HepG2 (cell line): ENCODE measurements around the gene RGCC. TPM values are rescaled to one million over a fixed set of nuclear protein-coding genes. Genes with fewer than 3 reads are reported as not detected.

Experiments
- ATAC-seq: fragments of 200-7000 bp; cut with Tn5 transposase; 3 replicates; pipeline ENCODE4 v1.9.1; 2020; ENCODE audit warnings: mild to moderate bottlenecking, moderate library complexity
- BruUV-seq: library from RNA; stranded (reverse); fragments of 400-500 nt; replicated peaks from 2 replicates; lab custom pipeline; 2021; lab: Mats Ljungman, UMichigan
- CTCF ChIA-PET: fragments of 300-600 bp; formaldehyde crosslinking; extraction: SDS; loops from one replicate; lab custom pipeline; 2021; ENCODE audit warnings: low total read pairs, inconsistent platforms, low intra/inter-chr PET ratio; lab: Yijun Ruan, JAX
- POLR2A ChIA-PET: fragments of 350-600 bp; sonication (Branson Sonifier 250); formaldehyde crosslinking; loops from one replicate; lab custom pipeline; 2020; ENCODE audit warnings: antibody characterized with exemption, inconsistent platforms; lab: Yijun Ruan, JAX
- DNase-seq: peaks from one replicate; pipeline ENCODE4 v3.0.0-alpha.2; 2015; ENCODE audit warnings: low spot score
- FAIRE-seq: peaks from 3 replicates; lab custom pipeline; 2011; peaks lifted over from hg19 to GRCh38; lab: Jason Lieb, UNC
- H2AFZ ChIP-seq: one replicate; pipeline ENCODE4 v1.6.1; 2011; ENCODE audit warnings: low read length, inconsistent platforms
- H3K27ac ChIP-seq: fragments of 300-600 bp; 3 replicates; pipeline ENCODE4 v1.8.0; 2011; ENCODE audit warnings: mixed run types, mild to moderate bottlenecking, mixed read lengths, low read length, inconsistent platforms; ENCODE audit not compliant: insufficient read depth; ENCODE audit errors: extremely low read length
- H3K27me3 ChIP-seq, 2 experiments: fragments of 200-600 bp in 1 of 2; 2 replicates in 1 of 2; 3 replicates in 1 of 2; pipeline versions ENCODE4 v1.6.0 to v1.8.0; 2011; ENCODE audit warnings: low read length in 2 of 2, mild to moderate bottlenecking in 2 of 2, moderate library complexity in 2 of 2, inconsistent platforms in 1 of 2; ENCODE audit not compliant: insufficient read depth in 2 of 2, control insufficient read depth in 1 of 2
- H3K36me3 ChIP-seq, 2 experiments: fragments of 200-600 bp in 1 of 2; replicated peaks in 1 of 2; 2 replicates in 1 of 2; 3 replicates in 1 of 2; pipeline versions ENCODE4 v1.5.1 to v1.8.0; 2011; ENCODE audit warnings: low read length in 2 of 2, inconsistent platforms in 1 of 2; ENCODE audit not compliant: insufficient read depth in 2 of 2, control insufficient read depth in 1 of 2
- H3K4me1 ChIP-seq: 2 replicates; pipeline ENCODE4 v1.5.1; 2012; ENCODE audit warnings: low read length, inconsistent platforms; ENCODE audit not compliant: insufficient read depth
- H3K4me2 ChIP-seq: 2 replicates; pipeline ENCODE4 v1.6.0; 2011; ENCODE audit warnings: low read depth, low read length, inconsistent platforms
- H3K4me3 ChIP-seq, 3 experiments: fragments of 200-600 bp in 1 of 3; sonication (generic), shearing (Covaris generic) in 1 of 3; replicated peaks in 1 of 3; 2 replicates each; pipeline ENCODE4 v1.5.1; 2011 to 2016; ENCODE audit warnings: low read length in 3 of 3, inconsistent platforms in 2 of 3, low read depth in 2 of 3, mild to moderate bottlenecking in 2 of 3, control low read depth in 1 of 3, mixed read lengths in 1 of 3; ENCODE audit not compliant: insufficient read depth in 1 of 3
- H3K79me2 ChIP-seq: one replicate; pipeline ENCODE4 v1.6.1; 2011; ENCODE audit warnings: low read length, inconsistent platforms; ENCODE audit not compliant: insufficient read depth
- H3K9ac ChIP-seq: 2 replicates; pipeline ENCODE4 v1.6.0; 2011; ENCODE audit warnings: mild to moderate bottlenecking, low read depth, low read length, inconsistent platforms; ENCODE audit not compliant: insufficient read depth
- H3K9me3 ChIP-seq: 2 replicates; pipeline ENCODE4 v1.5.1; 2012; ENCODE audit warnings: mild to moderate bottlenecking, low read length
- H4K20me1 ChIP-seq: 2 replicates; pipeline ENCODE4 v1.6.0; 2011; ENCODE audit warnings: inconsistent platforms, mild to moderate bottlenecking, low read length, moderate library complexity; ENCODE audit not compliant: insufficient read depth
- GLI4 ChIP-seq: sonication (generic); formaldehyde crosslinking; IDR thresholded peaks from 2 replicates; pipeline ENCODE4 v1.5.1; 2020; ENCODE audit warnings: missing genetic modification reagents, mild to moderate bottlenecking, moderate library complexity, borderline replicate concordance
- HNRNPK ChIP-seq: fragments of 200-400 bp; formaldehyde crosslinking; IDR thresholded peaks from 2 replicates; pipeline ENCODE4 v1.6.1; 2018; ENCODE audit warnings: low read length, low read depth, moderate library complexity, mild to moderate bottlenecking; ENCODE audit not compliant: poor library complexity, severe bottlenecking
- HOXA5 ChIP-seq: sonication (generic); formaldehyde crosslinking; IDR thresholded peaks from 2 replicates; pipeline ENCODE4 v1.4.0; 2020; ENCODE audit warnings: missing genetic modification reagents
- MAZ ChIP-seq, 2 experiments: sonication (generic) in 1 of 2; formaldehyde crosslinking in 1 of 2; IDR thresholded peaks; 2 replicates each; pipeline versions ENCODE4 v1.5.0 to v1.6.1; 2012 to 2020; ENCODE audit warnings: low read depth in 2 of 2, mild to moderate bottlenecking in 2 of 2, borderline replicate concordance in 1 of 2, improper control_type of control experiment in 1 of 2, low read length in 1 of 2, missing genetic modification reagents in 1 of 2, moderate library complexity in 1 of 2
- POLR2AphosphoS2 ChIP-seq: IDR thresholded peaks from 2 replicates; pipeline ENCODE4 v1.6.1; 2011; ENCODE audit warnings: low read depth, low read length, improper control_type of control experiment
- SNRNP70 ChIP-seq: fragments of 200-400 bp; formaldehyde crosslinking; IDR thresholded peaks from 2 replicates; pipeline ENCODE4 v1.6.1; 2017; ENCODE audit warnings: mild to moderate bottlenecking, low read depth, low read length, moderate library complexity
- ZMYM3 ChIP-seq: sonication (generic); formaldehyde crosslinking; IDR thresholded peaks from 2 replicates; pipeline ENCODE4 v1.5.1; 2020; ENCODE audit warnings: mild to moderate bottlenecking, missing genetic modification reagents
- ZNF629 ChIP-seq: sonication (generic); formaldehyde crosslinking; conservative IDR thresholded peaks from 2 replicates; pipeline ENCODE4 v1.5.0; 2020; ENCODE audit warnings: missing genetic modification reagents
- ZNF83 ChIP-seq: sonication (generic); formaldehyde crosslinking; IDR thresholded peaks from 2 replicates; pipeline ENCODE4 v1.4.0; 2020; ENCODE audit warnings: missing genetic modification reagents, mild to moderate bottlenecking, borderline replicate concordance
- ZNF850 ChIP-seq: sonication (generic); formaldehyde crosslinking; conservative IDR thresholded peaks from 2 replicates; pipeline ENCODE4 v1.9.0; 2021; ENCODE audit warnings: mild to moderate bottlenecking, missing genetic modification reagents
- ZSCAN12 ChIP-seq: sonication (generic); formaldehyde crosslinking; IDR thresholded peaks from 2 replicates; pipeline ENCODE4 v1.9.0; 2021; ENCODE audit warnings: mild to moderate bottlenecking, missing genetic modification reagents
- ZSCAN21 ChIP-seq: sonication (generic); formaldehyde crosslinking; IDR thresholded peaks from 2 replicates; pipeline ENCODE4 v1.8.0; 2022; ENCODE audit warnings: mild to moderate bottlenecking, missing genetic modification reagents, moderate library complexity, borderline replicate concordance
- WGBS: methylation state at CpG from one replicate; pipeline ENCODE4 v1.1.6; 2017; ENCODE audit warnings: low lambda C conversion rate; 5-methylcytosine and 5-hydroxymethylcytosine counted together
- in situ Hi-C: cut with HindIII; loops from 2 replicates; pipeline ENCODE4 v1.10.0; 2017; ENCODE audit warnings: low pct_unique_long_range_greater_than_20kb; ENCODE audit not compliant: extremely low pct_ligation_motif_present
- intact Hi-C: fragments of 100-400 bp; cut with micrococcal nuclease; formaldehyde crosslinking; loops from one replicate; pipeline ENCODE4 v1.10.0; 2022; ENCODE audit not compliant: unreplicated experiment
- polyA plus RNA-seq, 8 experiments: library from polyadenylated mRNA; depleted of rRNA in 3 of 8; stranded (reverse) in 7 of 8; unstranded in 1 of 8; fragments of >200 nt; fragmentation: Illumina TruSeq in 4 of 8; extraction: Trizol in 4 of 8; gene quantifications; 2 replicates each; pipeline versions ENCODE4 v1.2.1 to v1.2.3, GENCODE V29; 2011 to 2016; ENCODE audit warnings: low read depth in 4 of 8, missing spikeins in 1 of 8, mixed read lengths in 1 of 8; ENCODE audit not compliant: insufficient read depth in 1 of 8
- total RNA-seq, 5 experiments: library from RNA; depleted of rRNA; stranded (reverse); fragments of >200 nt; fragmentation: Illumina TruSeq; extraction: Trizol; gene quantifications; 2 replicates each; pipeline ENCODE4 v1.2.3, GENCODE V29; 2016; ENCODE audit warnings: low read depth in 1 of 5
- TF ChIP-seq, protein P1 (sequence below): sonication (generic); formaldehyde crosslinking; IDR thresholded peaks from 2 replicates; pipeline ENCODE4 v1.5.0; 2020; ENCODE audit warnings: missing genetic modification reagents, mild to moderate bottlenecking, borderline replicate concordance
- TF ChIP-seq, protein P2 (sequence below): sonication (generic); formaldehyde crosslinking; IDR thresholded peaks from 2 replicates; pipeline ENCODE4 v1.4.0; 2020; ENCODE audit warnings: missing genetic modification reagents
- TF ChIP-seq, protein P3 (sequence below): sonication (generic); formaldehyde crosslinking; IDR thresholded peaks from 2 replicates; pipeline ENCODE4 v1.9.0; 2022; ENCODE audit warnings: missing genetic modification reagents, mild to moderate bottlenecking, borderline replicate concordance

The RGCC gene
- total and polyA plus RNA-seq, 2 of the 13 experiments (the other 11 are each of a cell fraction or from before 2014, with no cell fraction given) = 0.20 to 8.4 TPM

DNA sequence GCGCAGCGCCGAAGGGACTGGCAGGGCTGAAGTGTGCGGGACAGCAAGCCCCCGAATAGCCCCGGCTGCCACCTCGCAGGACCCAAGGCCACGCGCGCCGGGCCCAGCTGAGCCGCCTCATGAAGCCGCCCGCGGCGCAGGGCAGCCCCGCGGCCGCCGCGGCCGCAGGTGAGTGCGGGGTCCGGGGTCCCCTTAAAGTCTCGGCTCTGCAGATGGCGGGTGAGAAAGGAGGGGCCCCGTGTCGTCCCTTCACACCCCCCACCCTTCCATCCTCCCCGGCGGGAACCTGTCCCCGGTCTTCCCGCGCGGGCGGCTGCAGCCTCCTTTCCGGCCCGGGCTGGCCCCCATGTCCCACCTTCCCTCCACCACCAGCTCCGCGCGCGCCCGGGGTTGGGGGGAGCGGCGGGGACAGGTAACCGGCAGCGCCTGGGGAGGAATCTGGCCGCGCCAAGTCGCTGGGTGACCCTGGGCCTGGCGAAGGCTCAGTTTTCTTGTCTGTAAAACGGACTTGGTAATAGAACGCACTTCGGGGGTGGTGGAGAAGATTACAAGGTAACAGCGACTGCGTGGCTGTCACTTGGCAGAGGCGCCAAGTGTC lies 338 bp downstream of the RGCC start (continued):
- TF ChIP-seq HNRNPK (peak; percentile 34), ZNF629 (CRISPR knock-in tag) (peak; percentile 66), HOXA5 (CRISPR knock-in tag) (no peak), ZMYM3 (no peak), GLI4 (CRISPR knock-in tag) (no peak)

DNA sequence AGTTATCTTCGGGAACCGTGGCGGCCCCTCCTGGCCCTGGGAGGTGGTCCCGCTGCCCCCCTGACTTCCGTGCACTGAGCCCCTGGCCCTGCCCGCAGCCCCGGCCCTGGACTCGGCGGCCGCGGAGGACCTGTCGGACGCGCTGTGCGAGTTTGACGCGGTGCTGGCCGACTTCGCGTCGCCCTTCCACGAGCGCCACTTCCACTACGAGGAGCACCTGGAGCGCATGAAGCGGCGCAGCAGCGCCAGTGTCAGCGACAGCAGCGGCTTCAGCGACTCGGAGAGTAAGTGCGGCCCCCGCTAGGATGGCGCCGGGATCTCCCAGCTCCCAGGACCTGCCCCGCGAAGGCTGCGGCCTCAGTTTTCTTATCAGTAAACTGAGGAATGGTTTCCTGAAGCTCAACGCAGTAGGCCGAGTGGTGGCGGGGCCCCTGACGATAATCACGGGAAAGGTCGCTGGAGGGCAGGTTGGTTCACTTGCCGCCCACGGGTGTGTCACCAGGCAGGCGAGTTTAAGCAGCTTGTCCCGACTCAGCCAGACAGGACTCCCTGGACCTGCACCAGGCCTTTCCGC lies 924 bp downstream of the RGCC start:
- H3K79me2 ChIP-seq = no peaks in the 10 kb centered on the region
- H4K20me1 ChIP-seq = no peaks in the 10 kb centered on the region
- TF ChIP-seq ZNF83 = no peak
- TF ChIP-seq, protein P1, sequence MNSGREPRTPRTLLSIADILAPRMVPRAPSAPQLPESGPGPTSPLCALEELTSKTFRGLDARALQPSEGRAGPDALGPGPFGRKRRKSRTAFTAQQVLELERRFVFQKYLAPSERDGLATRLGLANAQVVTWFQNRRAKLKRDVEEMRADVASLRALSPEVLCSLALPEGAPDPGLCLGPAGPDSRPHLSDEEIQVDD = no peak
- no peak for TF ChIP-seq ZSCAN21 (CRISPR knock-in tag)
- TF ChIP-seq ZNF850 (CRISPR knock-in tag) = no peak
- TF ChIP-seq, protein P2, sequence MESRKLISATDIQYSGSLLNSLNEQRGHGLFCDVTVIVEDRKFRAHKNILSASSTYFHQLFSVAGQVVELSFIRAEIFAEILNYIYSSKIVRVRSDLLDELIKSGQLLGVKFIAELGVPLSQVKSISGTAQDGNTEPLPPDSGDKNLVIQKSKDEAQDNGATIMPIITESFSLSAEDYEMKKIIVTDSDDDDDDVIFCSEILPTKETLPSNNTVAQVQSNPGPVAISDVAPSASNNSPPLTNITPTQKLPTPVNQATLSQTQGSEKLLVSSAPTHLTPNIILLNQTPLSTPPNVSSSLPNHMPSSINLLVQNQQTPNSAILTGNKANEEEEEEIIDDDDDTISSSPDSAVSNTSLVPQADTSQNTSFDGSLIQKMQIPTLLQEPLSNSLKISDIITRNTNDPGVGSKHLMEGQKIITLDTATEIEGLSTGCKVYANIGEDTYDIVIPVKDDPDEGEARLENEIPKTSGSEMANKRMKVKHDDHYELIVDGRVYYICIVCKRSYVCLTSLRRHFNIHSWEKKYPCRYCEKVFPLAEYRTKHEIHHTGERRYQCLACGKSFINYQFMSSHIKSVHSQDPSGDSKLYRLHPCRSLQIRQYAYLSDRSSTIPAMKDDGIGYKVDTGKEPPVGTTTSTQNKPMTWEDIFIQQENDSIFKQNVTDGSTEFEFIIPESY (CRISPR knock-in tag) = peak; percentile 81
- TF ChIP-seq, protein P3, sequence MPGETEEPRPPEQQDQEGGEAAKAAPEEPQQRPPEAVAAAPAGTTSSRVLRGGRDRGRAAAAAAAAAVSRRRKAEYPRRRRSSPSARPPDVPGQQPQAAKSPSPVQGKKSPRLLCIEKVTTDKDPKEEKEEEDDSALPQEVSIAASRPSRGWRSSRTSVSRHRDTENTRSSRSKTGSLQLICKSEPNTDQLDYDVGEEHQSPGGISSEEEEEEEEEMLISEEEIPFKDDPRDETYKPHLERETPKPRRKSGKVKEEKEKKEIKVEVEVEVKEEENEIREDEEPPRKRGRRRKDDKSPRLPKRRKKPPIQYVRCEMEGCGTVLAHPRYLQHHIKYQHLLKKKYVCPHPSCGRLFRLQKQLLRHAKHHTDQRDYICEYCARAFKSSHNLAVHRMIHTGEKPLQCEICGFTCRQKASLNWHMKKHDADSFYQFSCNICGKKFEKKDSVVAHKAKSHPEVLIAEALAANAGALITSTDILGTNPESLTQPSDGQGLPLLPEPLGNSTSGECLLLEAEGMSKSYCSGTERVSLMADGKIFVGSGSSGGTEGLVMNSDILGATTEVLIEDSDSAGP (CRISPR knock-in tag) = 0 out of 2 replicates have a peak, but pooled peaks have one; percentile 14
- TF ChIP-seq MAZ (IDR thresholded peaks at IDR 0.05; ENCODE audit: borderline replicate concordance, low read depth, low read length) = no peak
- no peak for TF ChIP-seq MAZ (CRISPR knock-in tag; IDR thresholded peaks at IDR 0.05; ENCODE audit: low read depth)
- no peak for TF ChIP-seq POLR2AphosphoS2
- no peak for TF ChIP-seq ZSCAN12 (CRISPR knock-in tag)
- TF ChIP-seq SNRNP70 = no peak
- FAIRE-seq (no peak), DNase-seq (no peak), ATAC-seq (no peak)
- no peaks in the 10 kb centered on the region for H3K9me3 ChIP-seq
- no peak overlapping the region for H3K27ac ChIP-seq
- H3K36me3 ChIP-seq = no peaks in the 10 kb centered on the region
- H3K4me2 ChIP-seq = peak overlapping the region; percentile 80; the same call in 1 of the 2 replicates
- H3K27me3 ChIP-seq = peaks cover 0 to 24% of the 10 kb centered on the region in 2 experiments; a peak in 2 of 5 replicates
- in situ Hi-C loops = no loop called here
- H3K4me1 ChIP-seq = peaks cover 18% of the 10 kb centered on the region
- intact Hi-C loops = no loop called here
- CTCF ChIA-PET = no interaction called here
- H3K9ac ChIP-seq = no peak overlapping the region
- no TSS peak for BruUV-seq
- peak overlapping the region in 2 of 3 experiments; percentile 57 to 75; a peak in 3 of 6 replicates for H3K4me3 ChIP-seq
- H2AFZ ChIP-seq = no peak overlapping the region
- 96% methylated on average over 46 of the region's 50 CpGs for WGBS
- POLR2A ChIA-PET = no interaction called here
